ENCODE results near the gene SH3GL1.

Gene SH3GL1

DNA sequence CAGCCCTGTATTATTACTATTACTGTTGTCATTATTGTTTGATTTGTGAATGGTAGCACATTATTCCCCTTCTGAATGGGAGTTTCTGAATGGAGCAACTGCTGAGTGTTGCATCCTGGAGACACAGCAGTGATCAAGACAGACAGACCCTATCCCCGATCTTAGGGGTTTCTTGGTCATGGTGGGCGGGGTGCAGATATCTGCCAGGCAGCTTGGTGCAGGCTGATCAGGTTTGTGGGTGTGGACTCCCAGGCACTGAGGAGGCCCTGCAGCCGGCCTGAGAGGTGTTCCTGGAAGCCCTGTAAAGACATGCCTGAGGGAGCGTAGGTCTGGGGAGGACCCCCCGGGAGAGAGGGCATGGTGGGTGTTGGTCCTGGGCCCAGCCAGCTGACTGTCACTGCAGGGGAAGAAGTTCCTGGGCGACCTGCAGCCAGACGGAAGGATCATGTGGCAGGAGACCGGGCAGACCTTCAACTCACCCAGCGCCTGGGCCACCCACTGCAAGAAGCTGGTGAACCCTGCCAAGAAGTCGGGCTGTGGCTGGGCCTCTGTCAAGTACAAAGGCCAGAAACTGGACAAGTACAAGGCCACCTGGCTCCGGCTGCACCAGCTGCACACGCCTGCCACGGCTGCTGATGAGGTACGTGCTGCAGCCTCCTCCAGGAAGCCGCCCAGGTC, 54.9 kb downstream of the SH3GL1 start:
- no peak for DNase-seq (ENCODE audit: low read depth)
- TF ChIP-seq, protein P1, sequence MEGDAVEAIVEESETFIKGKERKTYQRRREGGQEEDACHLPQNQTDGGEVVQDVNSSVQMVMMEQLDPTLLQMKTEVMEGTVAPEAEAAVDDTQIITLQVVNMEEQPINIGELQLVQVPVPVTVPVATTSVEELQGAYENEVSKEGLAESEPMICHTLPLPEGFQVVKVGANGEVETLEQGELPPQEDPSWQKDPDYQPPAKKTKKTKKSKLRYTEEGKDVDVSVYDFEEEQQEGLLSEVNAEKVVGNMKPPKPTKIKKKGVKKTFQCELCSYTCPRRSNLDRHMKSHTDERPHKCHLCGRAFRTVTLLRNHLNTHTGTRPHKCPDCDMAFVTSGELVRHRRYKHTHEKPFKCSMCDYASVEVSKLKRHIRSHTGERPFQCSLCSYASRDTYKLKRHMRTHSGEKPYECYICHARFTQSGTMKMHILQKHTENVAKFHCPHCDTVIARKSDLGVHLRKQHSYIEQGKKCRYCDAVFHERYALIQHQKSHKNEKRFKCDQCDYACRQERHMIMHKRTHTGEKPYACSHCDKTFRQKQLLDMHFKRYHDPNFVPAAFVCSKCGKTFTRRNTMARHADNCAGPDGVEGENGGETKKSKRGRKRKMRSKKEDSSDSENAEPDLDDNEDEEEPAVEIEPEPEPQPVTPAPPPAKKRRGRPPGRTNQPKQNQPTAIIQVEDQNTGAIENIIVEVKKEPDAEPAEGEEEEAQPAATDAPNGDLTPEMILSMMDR (conservative IDR thresholded peaks at IDR 0.05; ENCODE audit: low read length): no peak
- no peak overlapping the region for H3K4me3 ChIP-seq (ENCODE audit: low read length)

DNA sequence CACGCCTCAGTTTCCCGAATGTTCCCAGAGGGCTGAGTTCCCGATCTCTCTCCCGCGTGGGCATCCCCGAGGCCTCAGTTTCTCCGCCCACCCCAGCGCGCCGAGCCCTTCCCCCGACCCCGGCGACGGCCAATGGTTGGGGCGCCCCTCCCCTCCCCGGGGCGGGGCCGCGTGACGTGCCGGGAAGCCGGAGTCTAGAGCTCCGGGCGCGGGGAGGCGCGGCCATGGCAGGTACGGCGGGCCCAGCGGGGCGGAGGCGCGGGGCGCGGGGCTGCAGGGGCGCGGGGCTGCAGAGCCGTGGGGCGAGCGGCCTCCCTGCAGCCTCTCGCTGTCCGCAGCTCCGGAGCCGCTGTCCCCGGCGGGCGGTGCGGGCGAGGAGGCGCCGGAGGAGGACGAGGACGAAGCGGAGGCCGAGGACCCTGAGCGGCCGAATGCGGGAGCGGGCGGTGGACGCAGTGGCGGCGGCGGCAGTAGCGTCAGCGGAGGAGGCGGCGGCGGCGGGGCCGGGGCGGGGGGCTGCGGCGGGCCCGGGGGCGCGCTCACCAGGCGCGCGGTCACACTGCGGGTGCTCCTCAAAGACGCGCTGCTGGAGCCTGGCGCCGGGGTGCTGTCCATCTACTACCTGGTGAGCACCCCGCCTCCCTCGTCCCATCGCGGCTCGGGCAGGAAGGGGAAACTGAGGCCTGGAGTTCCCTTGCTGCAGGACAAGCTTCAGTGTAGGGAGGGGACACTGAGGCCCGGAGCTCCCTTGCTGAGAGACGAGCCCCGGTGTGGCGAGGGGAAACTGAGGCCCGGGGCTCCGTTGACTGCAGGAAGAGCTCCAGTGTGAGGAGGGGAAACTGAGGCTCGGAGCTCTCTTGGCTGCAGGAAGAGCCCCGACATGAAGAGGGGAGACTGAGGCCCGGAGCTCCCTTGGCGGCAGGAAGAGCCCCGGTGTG, 56.7 kb downstream of the SH3GL1 start, which contains the start of gene MPND:
Gene MPND, plus strand, starts transcription at position 193 of the 938 bp plus-strand sequence. Its CDS starts 32 bp downstream, at position 225.
- DNase-seq (ENCODE audit: low read depth): peak; percentile 67
- peak within 1 kb of the TSS; percentile 88 for H3K4me3 ChIP-seq (ENCODE audit: low read length)
- TF ChIP-seq, protein P1 (conservative IDR thresholded peaks at IDR 0.05; ENCODE audit: low read length): no peak

DNA sequence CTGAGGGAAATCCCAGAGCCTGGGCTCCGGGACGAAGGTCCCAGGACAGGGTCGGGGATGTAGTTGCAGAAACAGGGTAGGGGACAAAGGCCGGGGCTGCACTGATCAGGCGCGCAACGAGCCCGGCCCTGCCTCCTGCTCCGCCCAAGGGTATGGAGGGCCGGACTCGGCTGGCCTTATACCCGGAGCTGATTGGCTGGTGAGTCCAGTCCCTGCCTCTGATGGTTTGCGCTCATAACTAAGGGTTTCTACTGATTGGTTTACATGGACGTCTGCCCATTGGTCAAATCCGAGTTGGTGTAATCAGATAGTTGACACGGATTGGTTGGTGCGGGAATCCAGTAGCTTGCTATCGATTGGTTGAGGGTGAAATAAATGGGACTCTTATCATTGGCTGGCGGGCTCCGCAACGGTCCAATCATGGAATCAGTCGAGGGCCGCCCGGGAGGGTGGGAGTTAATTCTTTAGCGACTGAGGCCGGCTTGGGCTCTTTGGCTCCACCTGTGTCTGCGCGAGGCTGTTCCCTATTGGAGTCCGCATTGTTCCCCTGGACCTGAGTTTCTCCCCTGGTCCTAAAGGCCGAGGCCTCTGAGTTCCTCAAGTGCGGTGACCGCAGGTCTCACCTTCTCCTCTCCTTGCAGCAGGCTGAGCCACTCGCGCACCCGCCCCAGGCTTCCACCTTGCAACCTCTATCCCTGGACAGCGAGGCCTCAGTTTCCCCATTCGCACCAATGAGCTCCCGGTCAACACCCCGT, 57.6 kb downstream of the SH3GL1 start:
- peak; percentile 100 for DNase-seq (ENCODE audit: low read depth)
- TF ChIP-seq, protein P1 (conservative IDR thresholded peaks at IDR 0.05; ENCODE audit: low read length): peak; percentile 46
- peak overlapping the region; percentile 88 for H3K4me3 ChIP-seq (ENCODE audit: low read length)

DNA sequence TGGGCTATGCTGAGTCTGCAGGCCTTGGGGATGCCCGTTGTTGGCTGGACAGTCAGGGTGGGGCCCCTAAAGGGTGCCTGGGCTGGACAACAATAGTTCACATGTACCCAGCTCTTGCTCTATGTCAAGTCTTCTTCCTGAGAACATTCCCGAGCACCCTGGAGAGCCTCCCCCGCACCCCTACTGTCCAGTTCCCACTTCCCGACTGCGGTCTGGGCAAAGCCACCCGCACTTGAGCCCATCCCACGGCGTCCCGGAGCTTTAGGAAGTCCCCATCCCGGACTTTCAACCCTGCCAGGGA, 58.1 kb downstream of the SH3GL1 start:
- peak overlapping the region; percentile 72 for H3K4me3 ChIP-seq (ENCODE audit: low read length)
- no peak for DNase-seq (ENCODE audit: low read depth)
- TF ChIP-seq, protein P1 (conservative IDR thresholded peaks at IDR 0.05; ENCODE audit: low read length): no peak

DNA sequence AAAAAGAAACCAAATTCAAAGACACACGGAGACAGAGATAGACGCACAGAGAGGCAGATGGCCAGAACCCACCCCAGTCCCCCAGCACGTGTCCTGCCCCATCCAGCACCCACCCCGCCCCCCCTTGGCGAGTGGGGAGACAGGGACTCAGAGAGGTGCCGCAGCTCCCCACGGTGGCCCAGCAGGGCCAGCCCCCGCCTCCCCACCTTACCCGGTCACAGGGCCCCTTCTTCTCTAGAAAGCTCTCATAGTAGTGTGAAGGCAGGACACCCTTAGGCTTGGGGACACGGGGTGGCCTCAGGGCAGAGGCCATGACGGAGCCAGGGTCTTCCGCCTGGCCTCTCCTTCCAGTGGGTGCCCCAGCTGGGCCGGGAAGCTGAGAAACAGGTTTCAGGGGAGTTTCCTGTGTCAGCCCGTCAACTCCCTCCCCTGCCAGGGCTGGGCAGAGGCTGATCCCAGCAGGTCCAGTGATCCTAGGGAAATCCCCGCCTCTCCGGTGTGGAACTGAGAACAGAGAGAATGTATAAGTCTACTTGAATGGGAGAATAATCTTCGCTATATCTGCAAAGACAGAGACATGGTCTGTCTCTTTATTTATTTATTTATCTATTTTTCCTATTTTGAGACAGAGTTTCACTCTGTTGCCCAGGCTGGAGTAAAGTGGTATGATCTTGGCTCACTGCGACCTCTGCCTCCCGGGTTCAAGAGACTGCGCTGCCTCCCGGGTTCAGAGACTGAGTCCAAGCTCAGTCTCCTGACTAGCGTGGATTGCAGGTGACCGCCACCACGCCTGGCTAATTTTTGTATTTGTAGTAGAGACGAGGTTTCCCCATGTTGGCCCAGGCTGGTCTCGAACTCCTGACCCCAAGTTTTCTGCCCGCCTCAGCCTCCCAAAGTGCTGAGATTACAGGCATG, 61.6 kb downstream of the SH3GL1 start, which contains the start of gene STAP2:
Gene STAP2, minus strand, starts transcription at position 387 of the 915 bp plus-strand sequence. Its CDS starts 74 bp downstream, at position 313.
- no peak for DNase-seq (ENCODE audit: low read depth)
- peak within 1 kb of the TSS; percentile 56 for H3K4me3 ChIP-seq (ENCODE audit: low read length)
- TF ChIP-seq, protein P1 (conservative IDR thresholded peaks at IDR 0.05; ENCODE audit: low read length): no peak

DNA sequence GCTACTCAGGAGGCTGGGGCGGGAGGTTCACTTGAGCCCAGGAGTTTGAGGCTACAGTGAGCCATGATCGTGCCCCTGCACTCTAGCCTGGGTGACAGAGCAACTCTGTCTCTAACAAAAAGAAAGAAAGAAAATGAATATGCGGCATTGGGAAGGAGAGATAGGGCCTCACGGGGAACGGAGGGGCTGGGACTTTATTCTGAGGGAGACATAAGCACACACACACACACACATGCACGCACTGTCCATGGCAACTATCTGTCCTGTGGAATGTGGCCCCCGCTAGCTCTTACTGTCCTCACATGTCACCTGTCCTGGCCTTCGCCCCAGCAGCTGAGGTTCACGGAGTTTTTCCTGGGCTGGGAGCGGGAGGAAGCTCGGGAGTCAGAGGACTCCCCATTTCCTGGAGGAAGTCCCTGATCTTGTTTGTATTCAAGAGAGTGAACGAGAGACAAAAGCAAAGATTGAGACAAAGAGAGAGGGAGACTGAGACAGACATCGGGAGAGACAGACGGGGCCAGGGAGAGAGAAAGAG, 62.4 kb downstream of the SH3GL1 start:
- H3K4me3 ChIP-seq (ENCODE audit: low read length): peak overlapping the region; percentile 56
- DNase-seq (ENCODE audit: low read depth): peak; percentile 25
- TF ChIP-seq, protein P1 (conservative IDR thresholded peaks at IDR 0.05; ENCODE audit: low read length): no peak
